ENCODE data around the gene BIRC3.

DNA sequence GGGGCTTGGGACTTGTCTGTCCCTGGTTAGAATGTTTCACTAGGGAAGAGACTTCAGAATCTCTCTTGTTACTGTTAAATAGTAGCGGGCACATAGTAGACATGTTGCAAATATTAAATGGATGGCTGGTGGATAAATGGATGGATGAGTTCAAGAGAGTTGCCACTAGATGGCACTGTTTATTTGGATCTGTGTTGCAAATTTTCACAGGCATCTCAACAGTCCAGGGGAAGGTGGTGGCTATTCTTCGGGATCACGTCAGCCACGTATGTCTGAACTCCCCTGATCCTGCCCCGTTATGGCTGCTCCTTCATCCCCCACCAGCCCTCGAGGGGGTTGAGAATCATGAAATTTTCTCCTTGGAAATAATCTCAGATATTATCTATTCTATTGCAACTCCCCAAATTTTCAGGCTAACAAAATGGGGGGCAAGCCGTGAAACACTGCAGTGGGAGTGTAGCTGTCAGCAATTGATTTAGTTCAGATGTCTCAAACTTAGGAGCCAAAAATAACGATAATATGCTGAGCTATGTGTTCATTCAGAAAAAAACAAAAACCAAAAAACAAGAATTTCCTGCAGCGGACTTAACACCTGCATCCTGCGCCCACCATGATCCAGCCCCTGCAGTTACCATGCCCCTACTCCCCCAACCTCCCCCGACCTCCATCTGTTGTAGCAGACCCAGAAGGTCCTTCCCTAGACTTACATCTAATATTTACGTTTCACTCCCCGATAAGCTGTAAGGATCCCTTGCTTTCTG is 29.1 kb upstream of the BIRC3 start:
- TF ChIP-seq, protein P1, sequence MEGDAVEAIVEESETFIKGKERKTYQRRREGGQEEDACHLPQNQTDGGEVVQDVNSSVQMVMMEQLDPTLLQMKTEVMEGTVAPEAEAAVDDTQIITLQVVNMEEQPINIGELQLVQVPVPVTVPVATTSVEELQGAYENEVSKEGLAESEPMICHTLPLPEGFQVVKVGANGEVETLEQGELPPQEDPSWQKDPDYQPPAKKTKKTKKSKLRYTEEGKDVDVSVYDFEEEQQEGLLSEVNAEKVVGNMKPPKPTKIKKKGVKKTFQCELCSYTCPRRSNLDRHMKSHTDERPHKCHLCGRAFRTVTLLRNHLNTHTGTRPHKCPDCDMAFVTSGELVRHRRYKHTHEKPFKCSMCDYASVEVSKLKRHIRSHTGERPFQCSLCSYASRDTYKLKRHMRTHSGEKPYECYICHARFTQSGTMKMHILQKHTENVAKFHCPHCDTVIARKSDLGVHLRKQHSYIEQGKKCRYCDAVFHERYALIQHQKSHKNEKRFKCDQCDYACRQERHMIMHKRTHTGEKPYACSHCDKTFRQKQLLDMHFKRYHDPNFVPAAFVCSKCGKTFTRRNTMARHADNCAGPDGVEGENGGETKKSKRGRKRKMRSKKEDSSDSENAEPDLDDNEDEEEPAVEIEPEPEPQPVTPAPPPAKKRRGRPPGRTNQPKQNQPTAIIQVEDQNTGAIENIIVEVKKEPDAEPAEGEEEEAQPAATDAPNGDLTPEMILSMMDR (IDR thresholded peaks at IDR 0.05): peak; percentile 63 to 86 (median 82)
- no peak for TF ChIP-seq POLR2A (IDR thresholded peaks at IDR 0.05)

Data from testis (tissue), 2 donors.